Transverse colon (tissue), 4 donors: ENCODE measurements around the gene SMIM14. TPM values are rescaled to one million over a fixed set of nuclear protein-coding genes. Genes with fewer than 3 reads are reported as not detected.
"Not testable (repeated sequence)": the region's sequence is repeated elsewhere in the genome, so short reads cannot be mapped to it uniquely, and the experiment has no call there.

ENCODE experiments used
- DNase-seq: peaks from one replicate; pipeline ENCODE4 v3.0.0-alpha.2; 2019
- H3K27ac ChIP-seq, 4 donors: fragments of 200-600 bp; sonication (generic); 2 replicates each; pipeline ENCODE4 v1.5.1; 2016 to 2018; ENCODE audit warnings: inconsistent platforms in 4 of 4
- H3K27me3 ChIP-seq: fragments of 200-600 bp; sonication (generic); 2 replicates; pipeline ENCODE4 v1.5.1; 2017; ENCODE audit warnings: inconsistent platforms
- H3K36me3 ChIP-seq, 4 donors: fragments of 200-600 bp; sonication (generic); 2 replicates each; pipeline ENCODE4 v1.5.1; 2017 to 2019; ENCODE audit warnings: inconsistent platforms in 4 of 4
- H3K4me1 ChIP-seq, 4 donors: fragments of 200-600 bp; sonication (generic); 2 replicates each; pipeline ENCODE4 v1.5.1; 2017 to 2020; ENCODE audit warnings: inconsistent platforms in 4 of 4
- H3K4me3 ChIP-seq, 4 donors: fragments of 200-600 bp; sonication (generic); 1 replicate in 1 of 4; 2 replicates in 3 of 4; pipeline versions ENCODE4 v1.5.1 to v1.6.1; 2017 to 2019; ENCODE audit warnings: inconsistent platforms in 4 of 4
- H3K9me3 ChIP-seq, 2 donors: fragments of 200-600 bp; sonication (generic); 2 replicates each; pipeline ENCODE4 v1.5.1; 2017 to 2019; ENCODE audit warnings: inconsistent platforms in 2 of 2
- CTCF ChIP-seq, 5 experiments: fragments of 200-600 bp in 3 of 5; fragments of 450-650 bp in 2 of 5; sonication (generic) in 3 of 5; IDR thresholded peaks; 1 replicate in 2 of 5; 2 replicates in 3 of 5; pipeline ENCODE4 v1.5.1; 2016 to 2017; ENCODE audit warnings: antibody characterized with exemption in 5 of 5, inconsistent platforms in 3 of 5, mild to moderate bottlenecking in 2 of 5, moderate library complexity in 1 of 5
- EP300 ChIP-seq: sonication (generic); formaldehyde crosslinking; IDR thresholded peaks from one replicate; pipeline ENCODE4 v1.6.1; 2017; ENCODE audit warnings: antibody characterized with exemption, low read depth
- POLR2A ChIP-seq: fragments of 450-650 bp; IDR thresholded peaks from one replicate; pipeline ENCODE4 v1.6.1; 2016; ENCODE audit warnings: antibody characterized with exemption, mild to moderate bottlenecking, moderate library complexity
- POLR2AphosphoS5 ChIP-seq, 3 donors: sonication (generic); formaldehyde crosslinking; IDR thresholded peaks; one replicate each; pipeline ENCODE4 v1.6.1; 2016; ENCODE audit warnings: antibody characterized with exemption in 3 of 3
- WGBS, 2 donors: methylation state at CpG; one replicate each; pipeline ENCODE4 v1.1.5; 2018; ENCODE audit warnings: low coverage in 1 of 2; 5-methylcytosine and 5-hydroxymethylcytosine counted together
- in situ Hi-C, 4 donors: fragments of 200-750 bp; cut with MboI; loops; one replicate each; pipeline versions ENCODE4 v1.15.0 to v1.15.1; 2017; ENCODE audit warnings: low sequenced_read_pairs in 3 of 4, low pct_ligation_motif_present in 1 of 4, low pct_unique_long_range_greater_than_20kb in 1 of 4
- intact Hi-C: fragments of 100-400 bp; cut with DNase I; formaldehyde crosslinking; loops from one replicate; pipeline ENCODE4 v1.15.1; 2023; ENCODE audit warnings: low total_unique reads
- total RNA-seq, 4 donors: library from RNA; depleted of rRNA; stranded (reverse); fragments of >200 nt; gene quantifications; one replicate each; pipeline ENCODE4 v1.1.0, GENCODE V29; 2016

Gene SMIM14
- total RNA-seq, 4 donors from 2014 or later: 23.1 to 103 (median 72.4) TPM

- Histone ChIP-seq H3K9me3 (no peaks in the 10 kb centered on the region), H3K27me3 (no peaks in the 10 kb centered on the region), H3K36me3 (peaks cover 0 to 67% (median 32%) of the 10 kb centered on the region in 4 donors), H3K4me3 (no peak overlapping the region), H3K27ac (no peak overlapping the region), H3K4me1 (peaks cover 0 to 24% (median 5%) of the 10 kb centered on the region in 4 donors)
- TF ChIP-seq POLR2A (no peak), CTCF (IDR thresholded peaks at IDR 0.05) (no peak), EP300 (no peak), POLR2AphosphoS5 (IDR thresholded peaks at IDR 0.05) (no peak)
- intact Hi-C loops (no loop called here), in situ Hi-C loops (no loop called here)
- no peak for DNase-seq
- WGBS, 2 donors: 92 to 96% methylated on average over 5 of the region's 5 CpGs
Observed at GRCh38 chr4:39510348-39510929, 128.2 kb downstream of the SMIM14 start.

- Histone ChIP-seq H3K4me3 (no peak overlapping the region), H3K36me3 (peaks cover 0 to 90% (median 45%) of the 10 kb centered on the region in 4 donors), H3K4me1 (peaks cover 0 to 20% (median 0%) of the 10 kb centered on the region in 4 donors), H3K9me3 (no peaks in the 10 kb centered on the region), H3K27ac (peak overlapping the region; percentile 64 to 82 (median 76)), H3K27me3 (no peaks in the 10 kb centered on the region)
- DNase-seq: no peak
- intact Hi-C loops: no loop called here
- TF ChIP-seq EP300 (no peak), POLR2AphosphoS5 (IDR thresholded peaks at IDR 0.05) (peak in 2 of 3 donors; percentile 31 to 55), CTCF (IDR thresholded peaks at IDR 0.05) (no peak)
- WGBS, 2 donors: 50 to 63% methylated on average over 1 of the region's 1 CpG
- in situ Hi-C loops: no loop called here
Observed at GRCh38 chr4:39505581-39505980, 133.1 kb downstream of the SMIM14 start.

- H3K27me3 ChIP-seq: no peaks in the 10 kb centered on the region
- WGBS, 2 donors: 94 to 98% methylated on average over 2 of the region's 2 CpGs
- peaks cover 0 to 83% (median 41%) of the 10 kb centered on the region in 4 donors for H3K36me3 ChIP-seq
- no peak for TF ChIP-seq POLR2AphosphoS5 (IDR thresholded peaks at IDR 0.05)
- no peak overlapping the region for H3K27ac ChIP-seq
- no peaks in the 10 kb centered on the region for H3K9me3 ChIP-seq
- H3K4me1 ChIP-seq: peaks cover 0 to 20% (median 0%) of the 10 kb centered on the region in 4 donors
- in situ Hi-C loops: no loop called here
- intact Hi-C loops: no loop called here
- H3K4me3 ChIP-seq: no peak overlapping the region
- DNase-seq: no peak
Observed at GRCh38 chr4:39504538-39504937, 134.1 kb downstream of the SMIM14 start.

GRCh38 chr4:39502664-39503035, 136.0 kb downstream of the SMIM14 start:
- H3K4me3 ChIP-seq, DNase-seq, in situ Hi-C loops, intact Hi-C loops, H3K9me3 ChIP-seq, H3K27ac ChIP-seq, H3K27me3 ChIP-seq: not testable (repeated sequence)
- WGBS, 2 donors: 90 to 100% methylated on average over 1 to 4 of the region's 4 CpGs
- H3K36me3 ChIP-seq: peaks cover 0 to 76% (median 38%) of the 10 kb centered on the region in 4 donors
- peaks cover 0 to 20% (median 0%) of the 10 kb centered on the region in 4 donors for H3K4me1 ChIP-seq

GRCh38 chr4:39502019-39502663, 136.5 kb downstream of the SMIM14 start:
- no peak for DNase-seq
- Histone ChIP-seq H3K9me3 (no peaks in the 10 kb centered on the region), H3K27ac (no peak overlapping the region), H3K4me3 (no peak overlapping the region), H3K27me3 (no peaks in the 10 kb centered on the region), H3K36me3 (peaks cover 0 to 71% (median 36%) of the 10 kb centered on the region in 4 donors), H3K4me1 (peaks cover 0 to 20% (median 0%) of the 10 kb centered on the region in 4 donors)
- in situ Hi-C loops: no loop called here
- intact Hi-C loops: no loop called here
- no peak for TF ChIP-seq CTCF (IDR thresholded peaks at IDR 0.05)
